IPS-18a (cell line): ENCODE data around the gene SCRT2.

ENCODE experiments used
- H3K27ac ChIP-seq: one replicate; pipeline ENCODE4 v1.5.1; 2013; ENCODE audit warnings: low read length
- H3K27me3 ChIP-seq: one replicate; pipeline ENCODE4 v1.6.1; 2013; ENCODE audit warnings: mild to moderate bottlenecking, low read length; ENCODE audit not compliant: control insufficient read depth, insufficient read depth
- H3K36me3 ChIP-seq: one replicate; pipeline ENCODE4 v1.6.1; 2013; ENCODE audit warnings: low read depth, low read length; ENCODE audit not compliant: control insufficient read depth
- H3K4me1 ChIP-seq: one replicate; pipeline ENCODE4 v1.6.1; 2013; ENCODE audit warnings: low read depth, low read length; ENCODE audit not compliant: control insufficient read depth
- H3K4me3 ChIP-seq: one replicate; pipeline ENCODE4 v1.5.1; 2013; ENCODE audit warnings: low read length
- H3K9ac ChIP-seq: one replicate; pipeline ENCODE4 v1.6.1; 2013; ENCODE audit warnings: mild to moderate bottlenecking, low read length, moderate library complexity
- H3K9me3 ChIP-seq: one replicate; pipeline ENCODE4 v1.6.1; 2013; ENCODE audit warnings: low read depth, low read length; ENCODE audit not compliant: control insufficient read depth

The SCRT2 gene

DNA sequence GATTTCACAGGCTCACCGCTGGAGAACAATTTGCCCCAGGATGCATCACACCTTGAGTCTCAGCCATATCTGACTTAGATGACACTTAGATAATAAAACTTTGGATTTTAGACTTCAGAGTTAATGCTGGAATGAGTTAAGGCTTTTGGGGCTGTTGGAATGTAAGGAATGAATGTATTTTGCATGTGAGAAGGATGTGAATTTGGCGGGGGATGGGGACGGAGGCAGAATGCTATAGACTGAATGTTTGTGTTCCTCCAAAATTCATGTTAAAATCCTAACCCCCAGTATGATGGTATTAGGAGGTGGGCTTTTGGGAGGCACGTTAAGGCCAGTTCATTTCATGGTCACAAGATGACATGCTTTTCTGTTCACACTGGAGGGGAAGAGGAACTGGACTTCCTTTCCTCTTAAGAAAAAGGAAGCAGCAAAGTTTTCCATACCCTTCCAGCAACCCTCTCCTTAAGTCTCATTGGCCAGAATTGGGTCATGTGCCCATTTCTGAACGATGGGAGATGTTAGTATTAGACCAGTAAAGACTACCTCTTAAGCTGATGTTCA is 16.8 kb downstream of the SCRT2 start:
- Histone ChIP-seq H3K27ac (peak overlapping the region; percentile 24), H3K9me3 (no peaks in the 10 kb centered on the region), H3K4me1 (peaks cover 53% of the 10 kb centered on the region), H3K4me3 (peak overlapping the region; percentile 40), H3K9ac (peak overlapping the region; percentile 21), H3K36me3 (no peaks in the 10 kb centered on the region), H3K27me3 (peaks cover 8% of the 10 kb centered on the region)

- Histone ChIP-seq H3K9me3 (no peaks in the 10 kb centered on the region), H3K4me3 (peak overlapping the region; percentile 40), H3K27ac (peak overlapping the region; percentile 24), H3K9ac (peak overlapping the region; percentile 21), H3K27me3 (peaks cover 11% of the 10 kb centered on the region), H3K4me1 (peaks cover 55% of the 10 kb centered on the region), H3K36me3 (no peaks in the 10 kb centered on the region)
Measured at GRCh38 chr20:658202-658601, 17.4 kb downstream of the SCRT2 start.

GRCh38 chr20:655726-656624 is 19.6 kb downstream of the SCRT2 start:
- Histone ChIP-seq H3K9me3 (no peaks in the 10 kb centered on the region), H3K9ac (no peak overlapping the region), H3K4me1 (peaks cover 49% of the 10 kb centered on the region), H3K4me3 (no peak overlapping the region), H3K36me3 (no peaks in the 10 kb centered on the region), H3K27me3 (peaks cover 11% of the 10 kb centered on the region), H3K27ac (no peak overlapping the region)

DNA sequence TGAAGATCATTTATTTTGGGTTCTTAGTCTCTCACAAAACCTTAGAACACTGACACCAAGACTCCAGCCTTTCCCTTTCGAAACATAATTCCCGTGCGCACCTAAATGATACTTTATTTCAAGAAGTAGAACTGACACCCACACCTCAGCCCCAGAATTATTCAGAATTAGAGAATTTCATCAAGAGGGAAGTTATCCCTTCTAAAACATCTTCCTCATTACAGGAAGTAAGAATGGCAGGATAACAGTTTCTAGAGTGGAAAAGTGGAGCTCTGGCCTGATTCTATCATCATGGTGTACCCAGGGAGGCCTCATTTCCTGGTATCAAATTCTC is 21.2 kb downstream of the SCRT2 start:
- Histone ChIP-seq H3K4me1 (peaks cover 43% of the 10 kb centered on the region), H3K4me3 (no peak overlapping the region), H3K27ac (no peak overlapping the region), H3K36me3 (peaks cover 7% of the 10 kb centered on the region), H3K9me3 (no peaks in the 10 kb centered on the region), H3K27me3 (peaks cover 11% of the 10 kb centered on the region), H3K9ac (no peak overlapping the region)

DNA sequence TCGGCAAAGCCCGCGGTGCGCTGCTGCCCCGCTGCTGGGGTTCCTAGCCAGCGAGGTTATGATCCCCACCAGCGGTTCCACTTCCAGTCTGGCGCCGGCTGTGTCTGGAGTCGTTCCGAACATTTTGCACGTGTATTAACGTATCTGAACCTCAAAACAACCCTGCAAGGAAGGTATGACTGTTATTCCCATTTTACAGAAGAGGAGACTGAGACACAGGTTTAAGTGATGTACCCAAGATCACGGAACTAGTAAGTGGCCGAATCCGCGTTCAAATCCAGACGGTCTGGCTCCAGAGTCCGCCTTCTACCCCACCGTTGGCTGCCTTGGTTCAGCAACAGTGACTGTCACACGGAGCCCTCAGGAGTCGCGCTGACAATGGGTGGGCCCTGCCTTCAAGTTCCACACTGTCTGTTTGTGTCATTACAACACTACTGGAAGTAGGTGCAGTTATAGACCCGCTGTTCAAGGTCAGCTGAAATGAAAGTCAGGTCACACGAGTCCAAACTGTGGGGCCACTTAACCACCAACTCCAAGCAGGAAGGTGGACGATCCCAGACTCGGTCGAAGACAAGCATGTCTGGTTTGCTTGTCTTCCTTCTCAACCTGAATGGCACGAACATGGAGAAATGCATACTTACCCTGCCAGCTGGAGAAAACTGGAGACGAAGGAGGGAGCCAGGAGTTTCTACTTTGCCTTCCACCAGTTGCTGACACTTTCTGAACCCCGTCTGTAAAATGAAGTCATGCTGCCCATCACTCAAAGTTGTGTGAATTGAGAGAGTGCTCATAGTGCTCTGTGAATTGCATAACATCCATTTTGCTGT is 21.8 kb downstream of the SCRT2 start:
- peaks cover 11% of the 10 kb centered on the region for H3K27me3 ChIP-seq
- peak overlapping the region; percentile 67 for H3K4me3 ChIP-seq
- H3K36me3 ChIP-seq: peaks cover 9% of the 10 kb centered on the region
- peak overlapping the region; percentile 70 for H3K9ac ChIP-seq
- peaks cover 38% of the 10 kb centered on the region for H3K4me1 ChIP-seq
- H3K9me3 ChIP-seq: no peaks in the 10 kb centered on the region
- no peak overlapping the region for H3K27ac ChIP-seq

DNA sequence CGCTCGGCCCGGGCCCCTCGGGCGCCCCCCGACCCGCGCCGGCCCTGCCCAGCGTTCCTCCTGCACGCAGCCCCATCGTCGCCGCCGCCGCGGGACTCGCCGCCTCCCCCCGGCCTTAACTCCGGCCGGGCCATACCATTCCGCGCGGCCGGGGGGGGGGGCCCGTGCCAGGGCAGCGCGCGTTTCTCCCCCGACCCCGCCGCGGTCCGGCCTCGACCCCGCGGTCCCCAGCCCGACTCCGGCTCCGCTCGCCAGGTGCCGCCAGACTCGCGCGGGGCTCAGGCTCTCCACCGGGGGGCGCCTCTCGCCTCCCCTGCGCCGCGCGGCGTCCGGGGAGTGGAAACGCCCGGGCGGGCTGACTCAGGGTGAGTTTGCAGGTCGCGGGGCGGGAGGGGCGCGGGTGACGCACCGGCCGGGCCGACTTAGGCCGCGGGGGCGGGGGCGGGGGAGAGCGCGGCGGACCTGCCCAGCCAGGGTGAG is 22.5 kb downstream of the SCRT2 start, which contains the start of gene SRXN1:
TSS of gene SRXN1 (minus strand) at position 91 of the 480 bp plus-strand sequence. CDS start at position 76, 15 bp downstream.
- Histone ChIP-seq H3K4me3 (peak within 1 kb of the TSS; percentile 72), H3K27me3 (peaks cover 11% of the 10 kb centered on the region), H3K9ac (peak within 1 kb of the TSS; percentile 70), H3K27ac (no peak within 1 kb of the TSS), H3K4me1 (peaks cover 31% of the 10 kb centered on the region), H3K36me3 (peaks cover 15% of the 10 kb centered on the region), H3K9me3 (no peaks in the 10 kb centered on the region)

- Histone ChIP-seq H3K4me3 (peak overlapping the region; percentile 72), H3K36me3 (peaks cover 20% of the 10 kb centered on the region), H3K27me3 (peaks cover 11% of the 10 kb centered on the region), H3K9ac (peak overlapping the region; percentile 51), H3K4me1 (peaks cover 26% of the 10 kb centered on the region), H3K27ac (no peak overlapping the region), H3K9me3 (no peaks in the 10 kb centered on the region)
Measured at GRCh38 chr20:652615-653109, 22.9 kb downstream of the SCRT2 start.

- Histone ChIP-seq H3K4me3 (peak overlapping the region; percentile 72), H3K4me1 (peaks cover 19% of the 10 kb centered on the region), H3K27ac (no peak overlapping the region), H3K27me3 (peaks cover 11% of the 10 kb centered on the region), H3K36me3 (peaks cover 26% of the 10 kb centered on the region), H3K9ac (peak overlapping the region; percentile 51), H3K9me3 (no peaks in the 10 kb centered on the region)
Measured at GRCh38 chr20:651713-652614, 23.6 kb downstream of the SCRT2 start.

GRCh38 chr20:650954-651353 is 24.6 kb downstream of the SCRT2 start:
- Histone ChIP-seq H3K9me3 (no peaks in the 10 kb centered on the region), H3K36me3 (peaks cover 26% of the 10 kb centered on the region), H3K4me3 (no peak overlapping the region), H3K27ac (no peak overlapping the region), H3K9ac (no peak overlapping the region), H3K4me1 (peaks cover 15% of the 10 kb centered on the region), H3K27me3 (peaks cover 11% of the 10 kb centered on the region)

DNA sequence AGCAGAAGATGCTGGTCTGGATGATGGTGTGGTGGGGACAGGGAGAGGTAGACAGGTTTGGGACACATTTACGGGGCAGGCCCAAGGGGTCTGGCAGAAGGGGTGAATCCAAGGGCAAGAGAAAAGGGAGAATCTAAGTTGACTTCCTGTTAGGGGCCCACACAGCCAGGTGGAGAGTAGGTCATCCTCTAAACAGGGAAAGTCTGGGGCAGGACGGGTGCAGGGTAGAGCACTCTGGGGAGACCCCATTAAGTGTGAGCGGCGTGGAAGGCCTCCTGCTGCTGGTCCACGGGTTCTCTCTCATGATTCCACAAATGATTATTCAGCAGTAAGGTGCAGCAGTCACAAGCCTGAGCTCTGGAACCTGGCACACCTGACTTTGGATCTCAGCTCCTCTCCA is 25.3 kb downstream of the SCRT2 start:
- H3K27ac ChIP-seq: no peak overlapping the region
- no peak overlapping the region for H3K4me3 ChIP-seq
- peaks cover 19% of the 10 kb centered on the region for H3K4me1 ChIP-seq
- peaks cover 11% of the 10 kb centered on the region for H3K27me3 ChIP-seq
- no peaks in the 10 kb centered on the region for H3K9me3 ChIP-seq
- peaks cover 26% of the 10 kb centered on the region for H3K36me3 ChIP-seq
- no peak overlapping the region for H3K9ac ChIP-seq
